H1 (cell line): ENCODE data around the gene ATP6V0D1. TPM values are rescaled to one million over a fixed set of nuclear protein-coding genes. Genes with fewer than 3 reads are reported as not detected.

Experiments used
- CHD7 ChIP-seq: fragments of 300-600 bp; sonication (generic); IDR thresholded peaks from 2 replicates; pipeline ENCODE4 v1.7.1; 2012; ENCODE audit warnings: low read length, moderate library complexity, mild to moderate bottlenecking, inconsistent platforms; ENCODE audit not compliant: insufficient replicate concordance
- GTF2F1 ChIP-seq: IDR thresholded peaks from 2 replicates; pipeline ENCODE4 v1.6.1; 2012; ENCODE audit warnings: low read depth, low read length, improper control_type of control experiment, borderline replicate concordance
- TAF7 ChIP-seq: optimal IDR thresholded peaks from 2 replicates; pipeline ENCODE3; 2011; ENCODE audit warnings: low read depth, mild to moderate bottlenecking, inconsistent platforms, low read length, moderate library complexity, borderline replicate concordance
- USF2 ChIP-seq: IDR thresholded peaks from 2 replicates; pipeline ENCODE4 v1.6.1; 2011; ENCODE audit warnings: low read length, improper control_type of control experiment
- polyA plus RNA-seq, 7 experiments: library from polyadenylated mRNA; depleted of rRNA in 3 of 7; stranded (reverse) in 5 of 7; unstranded in 2 of 7; fragments of >200 nt in 5 of 7; fragments of 200-250 nt in 2 of 7; gene quantifications; 1 replicate in 5 of 7; 2 replicates in 1 of 7; 4 replicates in 1 of 7; pipeline versions ENCODE4 v1.2.1 to v1.2.3, GENCODE V29; 2011 to 2013; ENCODE audit warnings: missing spikeins in 2 of 7, mixed read lengths in 2 of 7
- total RNA-seq: library from RNA; stranded (reverse); fragmentation: NEBNext Ultra II Directional; extraction: Animal tissue kit (Norgen Biotek cat#: 25700); gene quantifications from 2 replicates; pipeline ENCODE4 v1.2.1, GENCODE V29; 2021

ATP6V0D1 gene
- total and polyA plus RNA-seq, 2 of the 8 experiments (the other 6 are each of a cell fraction or from before 2014, with no cell fraction given) = 47.3 to 134 TPM

DNA sequence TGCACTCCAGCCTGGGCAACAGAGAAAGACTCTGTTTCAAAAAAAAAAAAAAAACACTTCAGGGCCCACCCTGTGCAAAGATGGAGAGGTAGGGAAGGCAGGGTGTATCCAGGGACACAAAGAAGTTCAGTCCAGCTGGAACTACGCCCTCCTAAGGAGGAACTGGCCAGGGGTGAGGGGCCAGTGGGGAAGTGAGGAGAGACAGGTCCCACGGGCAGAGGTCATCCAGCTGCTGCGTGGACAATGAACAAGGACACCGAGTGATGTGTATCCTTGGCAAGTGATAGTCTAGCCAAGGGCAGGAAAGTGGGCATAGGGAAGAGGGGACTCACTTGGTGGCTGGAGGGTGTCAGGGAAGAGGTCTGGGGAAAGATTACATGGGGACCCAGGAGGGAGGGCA, 38.3 kb upstream of the ATP6V0D1 start (continued):
- TF ChIP-seq CHD7 (no peak), GTF2F1 (no peak), USF2 (no peak), TAF7 (no peak)
